ENCODE data around the gene SHISA6.

Gene SHISA6

GRCh38 chr17:11459861-11460331 is 218.9 kb downstream of the SHISA6 start:
- DNase-seq (ENCODE audit: low read depth): no peak

- DNase-seq (ENCODE audit: low read depth): no peak
These were observed 221.1 kb downstream of the SHISA6 start for GRCh38 chr17:11461993-11462548.

DNA sequence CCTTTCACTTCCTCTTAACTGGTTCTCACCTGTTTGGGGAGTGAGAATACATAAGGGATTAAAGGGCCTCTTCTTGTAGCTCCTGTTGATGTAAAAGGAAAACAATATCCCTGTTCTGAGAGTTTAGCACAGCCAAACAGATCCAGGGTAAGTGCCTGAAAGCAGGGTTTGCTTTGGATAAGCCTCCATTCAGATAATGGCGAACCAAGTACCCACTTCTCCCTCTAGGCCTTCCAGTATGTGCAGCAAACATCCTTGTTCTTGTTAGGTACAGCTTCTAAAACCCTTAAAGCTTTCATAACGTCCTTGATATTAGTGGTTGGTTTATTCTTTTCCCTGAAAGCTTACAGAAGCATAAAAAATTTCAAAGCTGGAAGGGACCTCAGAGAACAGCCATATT is 226.6 kb downstream of the SHISA6 start:
- no peak for DNase-seq (ENCODE audit: low read depth)

GRCh38 chr17:11485336-11486100 is 244.5 kb downstream of the SHISA6 start:
- DNase-seq (ENCODE audit: low read depth): no peak

GRCh38 chr17:11486101-11486867 is 245.3 kb downstream of the SHISA6 start:
- no peak for DNase-seq (ENCODE audit: low read depth)

DNA sequence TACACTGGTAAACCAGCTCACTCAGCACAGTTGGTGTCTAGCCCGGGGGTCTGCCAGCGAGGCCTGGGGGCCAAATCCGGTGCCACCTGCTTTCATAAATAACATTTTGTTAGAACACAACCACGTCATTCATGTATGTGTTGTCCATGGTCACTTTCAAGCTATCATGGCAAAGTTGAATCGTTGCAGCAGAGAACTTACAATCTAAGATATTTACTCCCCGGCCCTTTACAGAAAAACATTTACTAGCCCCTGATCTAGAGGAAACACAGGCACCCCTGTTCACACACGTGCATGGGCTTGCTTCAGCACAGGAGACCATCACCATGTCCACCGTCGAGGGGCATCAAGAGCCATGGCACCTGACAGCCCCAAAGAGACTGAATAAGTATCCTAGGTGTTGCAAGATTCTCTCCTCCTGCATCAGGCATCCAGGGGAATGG is 245.9 kb downstream of the SHISA6 start:
- DNase-seq (ENCODE audit: low read depth): no peak

- DNase-seq (ENCODE audit: low read depth): no peak
These were observed 246.5 kb downstream of the SHISA6 start for GRCh38 chr17:11487469-11487868.

- DNase-seq (ENCODE audit: low read depth): no peak
These were observed 247.4 kb downstream of the SHISA6 start for GRCh38 chr17:11488407-11488806.

DNA sequence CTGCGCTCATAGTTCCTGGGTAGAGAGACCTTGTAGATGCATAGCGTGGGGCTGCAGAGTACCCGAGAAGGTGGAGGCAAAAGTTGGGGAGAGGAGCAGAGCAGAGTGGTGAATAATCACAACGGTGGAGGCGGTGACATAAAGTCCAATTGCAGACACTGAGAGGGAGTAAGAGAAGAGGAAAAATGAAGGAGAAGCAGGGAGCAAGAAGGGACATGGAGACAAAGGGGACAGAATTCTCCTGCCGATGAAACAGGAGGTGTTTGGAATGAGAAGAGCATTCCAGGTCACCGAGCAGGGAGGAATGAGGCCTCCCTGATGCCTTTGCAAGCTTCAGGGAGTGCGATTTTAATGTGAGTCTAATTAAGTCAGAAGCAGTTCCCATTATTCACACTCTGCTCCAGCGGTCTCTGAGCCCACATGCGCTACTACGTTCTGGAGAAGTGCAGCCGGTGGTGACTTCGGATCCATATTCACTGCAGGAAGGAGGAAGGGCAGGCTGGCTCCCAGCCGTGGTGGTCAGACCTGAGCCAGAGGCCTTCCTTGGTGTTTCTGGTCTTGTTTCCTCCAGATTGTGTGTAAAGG is 249.2 kb downstream of the SHISA6 start:
- no peak for DNase-seq (ENCODE audit: low read depth)

DNA sequence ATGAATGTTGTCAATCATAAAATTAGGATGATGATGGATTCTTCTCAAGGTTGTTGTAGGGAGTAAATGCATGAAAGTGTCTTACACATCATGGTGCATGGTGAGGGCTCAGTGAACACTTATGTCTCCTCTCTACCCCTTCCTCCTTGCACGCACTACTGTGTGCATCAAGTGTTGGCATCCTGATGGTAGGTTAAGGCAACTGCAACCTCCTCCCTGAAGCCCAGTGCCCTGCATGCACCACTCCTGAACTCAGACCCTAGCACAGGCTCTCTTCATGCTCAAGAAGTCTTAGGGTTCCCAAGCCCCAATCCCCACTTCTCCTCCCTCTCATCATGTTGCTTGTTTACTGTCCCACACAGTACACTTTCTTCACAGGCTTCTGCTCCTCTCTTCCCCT is 251.5 kb downstream of the SHISA6 start:
- no peak for DNase-seq (ENCODE audit: low read depth)

DNA sequence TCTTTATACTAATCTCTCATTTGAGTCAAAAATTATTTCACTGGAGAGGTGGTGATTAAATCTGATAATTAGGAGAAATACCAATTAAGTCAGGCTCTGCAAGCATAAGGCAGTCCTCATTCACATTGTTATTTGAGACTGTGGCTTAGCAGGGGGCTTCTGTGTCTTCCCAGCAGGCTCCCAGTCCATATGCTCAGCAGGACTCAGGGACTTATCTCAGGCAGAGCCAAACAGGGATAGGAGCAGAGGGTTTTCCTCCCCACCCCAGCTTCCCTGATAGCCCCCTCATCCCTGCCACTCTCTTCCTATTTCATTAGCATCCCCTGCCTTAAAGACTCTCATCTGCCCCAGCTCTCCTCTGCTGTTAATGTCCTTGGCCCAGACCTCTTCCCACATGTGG is 252.9 kb downstream of the SHISA6 start:
- no peak for DNase-seq (ENCODE audit: low read depth)

- no peak for DNase-seq (ENCODE audit: low read depth)
These were observed 254.6 kb downstream of the SHISA6 start for GRCh38 chr17:11495613-11496012.

DNA sequence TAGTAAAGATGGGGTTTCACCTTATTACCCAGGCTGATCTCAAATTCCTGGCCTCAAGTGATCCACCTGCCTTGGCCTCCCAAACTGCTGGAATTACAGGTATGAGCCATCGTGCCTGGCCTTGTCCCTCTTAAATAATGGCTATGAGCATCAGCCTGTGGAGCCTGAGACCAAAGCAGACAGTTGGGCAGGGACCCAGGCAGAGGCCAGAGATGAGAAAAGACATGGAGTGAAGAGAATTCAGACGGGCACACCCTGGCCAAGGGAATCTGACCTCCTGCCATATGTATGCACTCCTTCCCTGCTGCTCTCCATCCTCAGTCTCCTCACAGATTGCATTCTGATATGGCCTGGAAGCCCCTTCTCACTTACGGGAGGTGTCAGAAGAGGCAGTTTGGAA is 258.9 kb downstream of the SHISA6 start:
- no peak for DNase-seq (ENCODE audit: low read depth)

DNA sequence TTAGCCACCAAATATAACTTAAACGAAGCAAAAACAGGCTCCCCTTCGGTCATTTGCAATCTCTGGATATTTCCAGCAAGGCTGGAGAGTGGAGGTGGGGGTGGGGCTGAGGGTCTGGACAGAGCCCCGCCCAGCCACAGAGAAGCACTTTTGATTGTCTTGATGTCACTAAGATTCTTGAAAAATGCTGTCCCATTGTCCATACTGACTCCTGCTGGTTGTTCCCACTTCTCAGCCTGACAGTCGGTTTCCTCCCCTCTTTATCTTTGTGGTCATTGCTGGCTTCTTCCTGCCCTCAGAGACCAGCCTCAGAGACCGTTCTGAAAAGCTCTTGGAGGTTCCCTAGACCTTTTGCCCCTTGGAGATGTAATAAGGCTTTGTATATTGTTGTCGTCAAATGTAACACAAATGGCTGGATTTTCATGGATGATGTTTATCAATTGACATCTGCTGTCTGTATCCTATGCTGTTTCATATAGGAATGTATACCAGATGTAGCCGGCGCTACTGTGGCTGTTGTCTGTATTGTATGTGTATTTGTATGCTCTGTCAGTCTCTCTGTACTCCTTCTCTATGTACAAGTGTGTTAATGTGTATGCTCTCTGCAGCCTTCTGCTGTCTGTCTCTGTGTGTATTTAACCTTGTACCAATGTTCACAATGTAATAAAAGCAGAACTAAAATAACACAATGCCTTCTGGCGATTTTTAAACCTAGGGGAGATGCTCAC is 262.5 kb downstream of the SHISA6 start:
- no peak for DNase-seq (ENCODE audit: low read depth)

- no peak for DNase-seq (ENCODE audit: low read depth)
These were observed 265.6 kb downstream of the SHISA6 start for GRCh38 chr17:11506635-11507034.

DNA sequence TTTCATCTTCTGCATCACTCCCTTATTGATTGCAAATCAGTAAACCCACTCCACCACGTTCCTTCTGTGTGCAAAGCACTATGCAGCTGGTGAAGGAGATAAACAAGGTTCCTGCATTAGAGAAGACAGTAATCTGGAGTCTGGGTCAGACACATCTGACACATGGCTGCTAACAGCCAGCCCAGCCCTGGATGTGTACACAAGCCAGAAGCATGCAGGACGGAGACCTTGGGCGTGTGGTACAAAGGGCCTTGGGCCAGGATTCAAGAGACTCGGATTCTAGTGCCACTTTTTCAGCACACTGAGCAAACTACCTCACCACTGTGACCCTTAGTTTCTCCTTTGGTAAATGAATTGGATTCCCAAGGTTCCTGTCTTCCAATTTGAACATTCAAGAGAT is 270.7 kb downstream of the SHISA6 start:
- DNase-seq (ENCODE audit: low read depth): no peak

DNA sequence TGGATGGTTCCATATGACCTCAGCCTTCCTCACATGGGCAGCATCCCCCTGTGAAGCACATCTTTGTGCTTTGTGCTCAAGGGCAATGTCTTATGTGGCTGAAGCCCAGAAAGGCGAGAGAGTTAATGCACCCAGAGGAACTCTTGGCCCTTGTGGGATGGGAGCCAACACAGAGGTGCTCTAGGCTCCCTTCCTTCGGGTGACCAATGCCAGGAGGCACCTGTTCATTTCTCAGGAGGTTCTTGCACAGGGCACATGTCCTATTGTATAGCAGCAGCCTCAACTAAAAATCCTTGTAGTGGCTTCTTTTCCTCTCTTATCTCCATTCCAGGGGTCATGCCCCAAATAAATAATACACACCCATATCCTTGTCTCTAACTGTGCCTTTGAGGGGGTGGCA is 273.6 kb downstream of the SHISA6 start:
- DNase-seq (ENCODE audit: low read depth): no peak

DNA sequence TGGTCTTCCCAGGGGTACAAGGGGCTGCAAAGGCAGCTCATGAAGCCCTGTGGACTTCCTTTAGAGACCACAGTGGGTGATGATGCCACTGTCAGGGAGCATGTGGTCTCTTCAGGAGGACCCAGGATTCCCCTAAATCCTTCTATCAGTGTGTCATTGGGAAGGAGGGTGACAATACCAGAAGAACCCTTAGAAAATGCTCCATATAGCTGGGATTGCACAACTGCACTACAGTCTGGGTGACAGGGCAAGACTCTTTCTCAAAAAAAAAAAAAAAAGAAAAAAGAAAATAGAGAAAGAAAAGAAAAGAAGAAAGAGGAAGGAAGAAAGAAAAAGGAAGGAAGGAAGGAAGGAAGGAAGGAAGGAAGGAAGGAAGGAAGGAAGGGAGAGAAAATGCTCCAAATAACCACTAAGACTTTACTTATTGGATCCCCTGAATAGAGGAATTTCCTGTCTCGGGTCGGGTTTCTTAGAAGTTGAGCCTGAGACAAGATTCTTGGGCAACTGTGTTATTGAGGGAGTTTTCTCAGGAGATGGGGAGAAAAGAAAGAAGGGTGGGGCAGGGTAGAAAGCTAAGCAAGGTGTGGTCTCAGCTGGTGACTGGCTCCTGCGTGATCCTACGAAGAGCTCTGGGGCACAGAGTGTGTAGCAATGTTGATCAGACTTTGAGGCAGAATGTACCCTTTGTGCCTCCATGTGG is 274.1 kb downstream of the SHISA6 start:
- DNase-seq (ENCODE audit: low read depth): no peak

DNA sequence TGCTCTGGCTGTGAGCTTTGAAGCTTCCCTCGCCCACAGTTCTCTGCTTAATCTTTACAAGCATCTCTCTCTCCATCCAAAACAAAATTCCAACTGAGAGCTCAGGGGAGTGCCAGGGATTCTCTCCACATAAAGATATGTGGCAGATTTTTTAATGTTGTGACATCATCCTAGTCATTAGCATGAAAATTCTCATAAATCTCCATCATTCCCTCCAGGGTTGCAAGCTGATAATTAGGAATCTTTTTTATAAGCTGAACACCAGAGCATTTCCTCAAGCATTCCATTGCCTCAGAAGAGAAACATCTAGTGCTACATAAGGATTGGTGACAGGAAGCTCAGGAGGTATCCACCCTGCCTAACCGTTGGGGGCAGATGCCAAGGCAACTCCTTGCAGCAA is 274.9 kb downstream of the SHISA6 start:
- no peak for DNase-seq (ENCODE audit: low read depth)

DNA sequence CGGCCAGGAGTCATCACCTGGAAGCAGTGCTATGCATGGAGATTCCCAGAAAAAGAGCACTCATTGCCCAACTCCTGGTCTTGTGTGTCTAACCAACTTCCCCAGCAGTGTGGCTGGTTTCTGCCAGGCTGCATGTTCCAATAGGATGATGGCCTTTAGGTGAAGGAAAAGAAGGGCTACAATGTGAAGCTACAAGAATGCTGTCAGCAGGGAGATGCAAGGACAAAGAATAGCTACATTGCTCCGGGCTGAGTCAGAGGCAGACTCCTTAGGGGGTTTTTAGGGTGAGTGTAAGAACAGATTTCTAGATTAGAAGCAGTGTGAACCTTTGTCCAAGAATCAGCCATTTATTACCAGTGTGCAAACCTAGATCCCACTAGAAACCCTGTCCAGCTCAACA is 294.2 kb downstream of the SHISA6 start:
- DNase-seq (ENCODE audit: low read depth): no peak

GRCh38 chr17:11538366-11538765 is 297.4 kb downstream of the SHISA6 start:
- no peak for DNase-seq (ENCODE audit: low read depth)
